ENCODE measurements around the gene PIEZO2.

PIEZO2 gene

GRCh38 chr18:11027862-11028261, 121.5 kb downstream of the PIEZO2 start:
- no peak for DNase-seq (ENCODE audit: low spot score)

DNA sequence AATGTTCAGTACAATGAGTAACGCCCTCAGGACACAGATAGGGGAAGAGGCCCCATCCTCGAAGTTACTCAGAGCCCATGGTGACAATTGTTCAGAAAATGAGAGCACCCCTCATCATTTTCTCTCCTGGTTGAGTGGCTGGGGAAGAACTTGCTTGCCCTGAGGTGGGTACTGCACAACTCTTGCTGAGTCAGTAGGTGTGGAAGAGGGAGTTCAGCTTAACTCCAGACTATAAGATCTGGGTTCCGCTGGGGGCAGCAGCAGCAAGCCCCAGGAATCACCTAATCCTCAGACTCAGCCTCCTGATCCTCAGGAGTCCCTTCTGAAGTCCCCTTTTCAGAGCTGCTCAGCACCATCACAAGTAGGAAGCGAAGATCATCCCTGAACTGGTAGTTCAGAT, 123.7 kb downstream of the PIEZO2 start:
- DNase-seq (ENCODE audit: low spot score): no peak

GRCh38 chr18:11024928-11025669, 124.3 kb downstream of the PIEZO2 start:
- DNase-seq (ENCODE audit: low spot score): no peak

DNA sequence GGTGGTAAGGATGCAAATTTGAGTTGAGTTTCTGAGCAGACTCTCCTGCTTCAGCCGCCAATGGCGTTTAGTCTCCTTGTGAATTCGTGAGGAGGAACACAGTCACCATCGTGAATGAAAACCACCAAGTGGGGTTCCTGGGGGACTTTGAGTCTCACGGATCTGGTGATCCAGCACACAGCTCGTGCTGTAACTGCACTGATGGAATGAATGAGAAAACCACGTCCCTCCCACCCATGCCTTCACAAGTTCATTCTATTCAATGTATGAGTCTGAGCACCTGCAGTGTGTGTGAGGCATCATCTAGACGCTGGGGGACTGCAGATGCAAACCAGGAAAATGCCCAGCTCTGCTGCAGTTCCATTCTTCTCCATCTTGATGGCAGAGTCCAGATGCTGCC, 127.9 kb downstream of the PIEZO2 start:
- no peak for DNase-seq (ENCODE audit: low spot score)

GRCh38 chr18:11020877-11021414, 128.4 kb downstream of the PIEZO2 start:
- DNase-seq (ENCODE audit: low spot score): no peak

DNA sequence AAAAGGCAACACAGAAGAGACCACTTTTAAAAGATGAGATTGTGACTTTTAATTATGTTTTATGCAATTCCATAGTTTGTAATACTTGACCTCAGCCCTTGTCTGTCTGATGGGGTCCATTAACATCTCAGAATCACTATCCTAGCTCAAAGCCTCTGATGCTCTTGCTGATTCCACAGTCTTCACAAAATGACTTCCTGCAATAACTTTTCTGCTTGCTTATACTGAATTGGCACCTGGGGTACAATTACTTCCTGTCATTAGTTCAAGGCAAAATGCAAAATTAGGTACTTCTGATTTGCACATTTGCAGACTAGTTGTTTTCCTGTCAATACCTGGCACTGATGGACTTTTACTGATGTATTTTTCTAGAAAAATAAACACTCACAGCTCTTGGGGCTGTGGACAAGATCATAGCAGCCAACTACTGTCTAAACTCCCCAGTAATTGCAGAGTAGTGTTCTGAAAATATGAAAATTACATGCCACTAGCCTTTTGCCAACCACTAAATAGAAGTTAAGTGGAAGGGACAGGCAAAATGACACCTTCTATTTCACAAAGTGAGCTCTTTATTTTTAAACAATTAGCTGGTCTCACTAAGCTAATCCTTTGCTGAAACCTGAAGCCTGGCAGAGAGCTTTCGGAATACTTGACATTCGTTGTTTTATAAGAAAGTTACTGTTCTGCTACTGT, 129.1 kb downstream of the PIEZO2 start:
- no peak for DNase-seq (ENCODE audit: low spot score)

- DNase-seq (ENCODE audit: low spot score): no peak
These were observed 129.9 kb downstream of the PIEZO2 start for GRCh38 chr18:11019295-11020105.

DNA sequence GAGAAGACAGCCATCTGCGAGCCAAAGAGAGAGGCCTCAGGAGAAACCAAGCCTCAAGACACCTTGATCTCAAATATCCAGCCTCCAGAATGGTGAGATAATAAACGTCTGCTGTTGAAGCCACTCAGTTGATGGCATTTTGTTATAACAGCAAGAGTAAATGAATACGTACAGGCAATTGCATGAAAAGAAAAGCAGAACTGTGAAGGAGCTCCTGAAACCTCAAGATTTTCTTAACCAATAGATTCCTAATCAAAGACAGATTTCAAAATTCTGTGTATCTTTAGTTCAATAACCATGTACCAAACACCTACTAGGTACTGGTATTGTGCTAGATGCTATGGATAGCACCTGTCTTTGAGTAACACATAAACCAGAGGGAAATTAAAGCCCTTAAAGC, 139.5 kb downstream of the PIEZO2 start:
- DNase-seq (ENCODE audit: low spot score): no peak

- no peak for DNase-seq (ENCODE audit: low spot score)
These were observed 140.2 kb downstream of the PIEZO2 start for GRCh38 chr18:11009147-11009546.

DNA sequence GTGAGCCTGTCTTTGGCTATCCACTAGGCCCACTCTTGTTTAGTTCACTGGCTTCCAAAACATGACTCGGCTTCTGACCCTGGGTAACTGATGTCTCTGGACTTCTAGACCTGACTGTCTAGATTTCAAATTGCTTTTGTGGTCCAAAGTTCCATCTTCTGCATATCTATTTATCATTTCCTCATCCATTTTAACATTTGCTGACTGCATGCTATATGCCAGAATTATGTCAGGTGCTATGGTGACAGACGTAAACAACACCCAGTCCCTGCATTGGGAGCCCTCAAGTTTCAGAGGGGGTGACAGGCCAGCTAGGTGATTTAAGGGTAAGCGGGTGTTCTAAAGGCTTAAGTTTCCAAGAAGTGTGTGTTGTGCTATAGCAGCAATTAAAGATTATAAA, 140.9 kb downstream of the PIEZO2 start:
- DNase-seq (ENCODE audit: low spot score): no peak

DNA sequence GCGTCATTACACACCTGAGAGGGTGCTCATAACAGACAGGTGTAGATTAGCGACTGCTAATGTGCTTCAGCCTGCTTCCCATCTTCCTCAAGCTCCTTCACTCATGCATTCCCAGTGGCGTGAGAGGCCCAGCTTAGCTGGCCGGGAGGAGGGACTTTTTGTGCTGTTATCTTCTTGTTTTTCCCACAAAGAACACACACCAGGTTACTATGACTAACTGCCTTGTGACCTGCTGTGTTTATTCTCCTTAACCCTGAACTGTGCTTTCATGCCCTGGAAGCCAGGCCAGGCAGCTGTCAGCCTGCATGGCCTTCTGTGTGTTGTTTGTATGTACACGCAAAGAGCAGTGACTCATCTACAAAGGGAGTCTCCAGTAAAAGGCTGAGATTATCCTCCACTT, 143.8 kb downstream of the PIEZO2 start:
- DNase-seq (ENCODE audit: low spot score): peak; percentile 43

- DNase-seq (ENCODE audit: low spot score): no peak
These were observed 144.4 kb downstream of the PIEZO2 start for GRCh38 chr18:11004951-11005350.

DNA sequence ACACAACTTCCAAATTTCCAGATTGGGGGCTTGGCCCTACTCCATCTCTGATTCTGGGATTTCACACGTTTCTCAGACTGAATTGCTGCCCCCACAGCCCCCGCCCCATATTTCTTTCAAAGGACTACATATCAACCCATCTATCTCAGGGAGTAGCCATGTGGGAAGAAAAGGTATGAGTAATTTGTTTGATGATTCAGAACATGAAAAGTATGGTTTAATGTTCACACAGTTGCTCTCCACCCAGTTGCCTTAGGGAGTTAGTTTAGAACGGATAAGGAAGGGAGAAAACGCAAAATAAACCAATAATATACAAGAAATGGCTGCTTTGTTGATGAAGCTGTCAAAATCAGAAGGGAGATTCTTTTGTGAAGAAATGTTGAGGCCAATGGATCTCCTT, 145.1 kb downstream of the PIEZO2 start:
- DNase-seq (ENCODE audit: low spot score): peak; percentile 13

DNA sequence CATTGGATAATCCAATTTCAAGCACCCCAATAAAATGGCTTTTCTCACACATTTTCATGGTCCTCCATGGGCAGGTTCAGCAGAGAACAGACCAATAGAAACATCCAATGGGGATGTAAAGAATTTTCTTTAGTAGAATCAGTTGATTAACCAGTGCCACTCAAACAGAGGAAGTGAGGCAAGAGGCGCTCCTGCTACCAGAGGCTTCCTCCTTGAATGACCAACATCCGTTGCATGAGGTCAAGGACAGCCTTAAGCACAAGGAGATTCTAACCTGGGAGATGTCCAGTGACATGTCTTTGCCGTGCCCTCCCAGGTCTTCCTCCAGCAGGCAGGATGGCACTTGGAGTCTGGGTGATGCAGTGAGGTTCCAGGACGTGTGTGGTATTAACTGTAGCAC, 146.6 kb downstream of the PIEZO2 start:
- DNase-seq (ENCODE audit: low spot score): no peak

DNA sequence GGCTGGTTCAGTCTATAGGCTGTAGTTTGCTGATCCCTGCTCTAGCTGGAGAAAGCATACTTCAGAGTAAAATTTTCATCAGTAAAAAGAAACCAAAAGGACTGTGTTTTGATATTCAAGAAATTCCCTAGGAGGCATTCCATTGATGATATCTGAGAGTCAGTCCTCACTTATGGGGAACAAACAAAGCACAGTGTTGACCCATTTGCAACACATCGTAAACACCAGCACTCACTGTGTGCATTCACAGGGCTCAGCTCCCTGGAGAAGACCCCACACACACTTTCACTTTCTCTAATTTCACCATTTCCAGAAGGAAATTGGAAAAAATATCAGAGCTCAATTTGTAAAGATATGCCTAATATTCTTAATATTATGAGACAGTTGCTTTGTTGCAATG, 147.1 kb downstream of the PIEZO2 start:
- no peak for DNase-seq (ENCODE audit: low spot score)

GRCh38 chr18:11000071-11000470, 149.3 kb downstream of the PIEZO2 start:
- no peak for DNase-seq (ENCODE audit: low spot score)

DNA sequence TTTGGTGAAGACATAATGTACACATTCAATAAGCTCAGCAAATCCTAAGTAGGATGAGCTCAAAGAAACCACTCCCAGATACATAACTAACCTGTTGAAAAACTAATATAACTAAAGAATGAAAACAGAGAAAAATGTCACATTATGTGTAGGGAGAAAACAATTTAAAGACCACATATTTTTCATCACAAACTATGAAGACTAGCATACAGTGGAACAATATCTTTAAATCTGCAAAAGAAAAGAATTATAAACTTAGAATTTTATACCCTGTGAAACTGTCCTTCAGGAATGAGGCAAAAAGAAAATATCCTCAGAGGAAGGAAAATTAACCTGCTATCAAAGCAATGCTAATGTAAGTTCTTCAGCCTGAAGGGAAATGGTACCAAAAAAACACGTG, 151.5 kb downstream of the PIEZO2 start:
- no peak for DNase-seq (ENCODE audit: low spot score)

DNA sequence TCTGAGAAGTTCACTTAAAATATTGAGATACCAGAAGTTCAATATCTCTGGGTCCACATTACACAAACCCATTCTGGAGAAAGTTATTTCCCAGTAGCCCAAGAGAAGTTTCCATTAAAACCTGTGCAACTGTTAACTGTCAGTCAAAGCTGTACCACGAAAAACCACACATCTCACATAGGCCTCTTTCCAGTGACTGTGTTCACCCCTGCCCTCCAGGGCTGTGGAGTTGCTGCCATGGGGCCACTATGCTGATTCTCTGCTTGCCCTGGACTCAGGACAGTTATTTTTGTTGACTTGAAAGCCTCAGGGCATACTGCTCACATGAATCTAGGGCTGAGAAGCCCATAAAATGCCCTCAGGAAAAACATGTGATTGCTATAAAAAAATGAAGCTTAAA, 153.8 kb downstream of the PIEZO2 start:
- no peak for DNase-seq (ENCODE audit: low spot score)

- DNase-seq (ENCODE audit: low spot score): no peak
These were observed 159.9 kb downstream of the PIEZO2 start for GRCh38 chr18:10989486-10989885.

DNA sequence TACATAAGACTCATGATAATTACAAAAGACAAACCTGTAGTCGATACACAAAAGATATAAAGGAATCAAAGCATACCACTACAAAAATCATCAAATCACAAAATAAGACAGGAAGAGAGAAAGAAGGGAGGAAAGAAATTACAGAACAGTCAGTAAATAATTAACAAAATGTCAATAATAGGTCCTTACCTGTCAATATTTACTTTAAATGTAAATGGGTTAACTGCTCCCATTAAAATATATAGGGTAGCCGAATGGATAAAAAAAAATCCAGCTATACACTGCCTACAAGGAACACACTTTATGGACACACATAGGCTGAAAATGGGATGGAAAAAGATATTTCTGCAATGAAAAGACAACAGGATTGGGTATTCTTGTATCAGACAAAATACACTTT, 163.7 kb downstream of the PIEZO2 start:
- no peak for DNase-seq (ENCODE audit: low spot score)

DNA sequence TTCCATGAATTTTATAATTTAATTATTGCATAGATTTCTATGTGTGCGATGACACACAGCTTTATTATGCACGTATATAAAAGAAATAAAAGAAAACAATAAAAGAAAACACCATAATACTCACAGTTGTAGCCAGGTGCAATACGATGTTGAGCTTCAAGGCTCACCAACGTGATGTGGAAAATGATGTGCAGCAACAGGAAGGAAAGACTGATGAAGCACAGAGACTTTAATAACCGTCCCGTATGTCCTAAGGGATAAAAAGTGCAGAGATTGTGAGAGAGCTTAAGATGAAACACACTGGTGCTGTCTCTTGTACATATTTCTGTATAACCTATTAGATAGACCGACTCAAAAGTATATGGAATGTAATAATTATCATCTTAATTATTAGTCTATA, 170.0 kb downstream of the PIEZO2 start:
- DNase-seq (ENCODE audit: low spot score): no peak

GRCh38 chr18:10977042-10977441, 172.3 kb downstream of the PIEZO2 start:
- DNase-seq (ENCODE audit: low spot score): no peak

Measured in SW480 (cell line).